H9 (cell line): Measurements from ENCODE around the gene MS4A4A. TPM values are rescaled to one million over a fixed set of nuclear protein-coding genes. Genes with fewer than 3 reads are reported as not detected.

Experiments
- DNase-seq: peaks from one replicate; pipeline ENCODE4 v3.0.0-alpha.2; 2017
- H2AFZ ChIP-seq: one replicate; pipeline ENCODE4 v1.6.1; 2013; ENCODE audit warnings: mild to moderate bottlenecking, low read length, control low read depth, moderate library complexity
- H2AK5ac ChIP-seq: 2 replicates; pipeline ENCODE4 v1.6.1; 2013; ENCODE audit warnings: low read length, control low read depth, mixed read lengths; ENCODE audit not compliant: insufficient read length
- H2BK120ac ChIP-seq: one replicate; pipeline ENCODE4 v1.6.1; 2013; ENCODE audit warnings: low read depth, mild to moderate bottlenecking, low read length, control low read depth, inconsistent platforms; ENCODE audit not compliant: poor library complexity, severe bottlenecking
- H2BK12ac ChIP-seq: 2 replicates; pipeline ENCODE4 v1.6.1; 2013; ENCODE audit warnings: low read length, control low read depth, mixed read lengths, low read depth; ENCODE audit not compliant: insufficient read length
- H2BK15ac ChIP-seq: 2 replicates; pipeline ENCODE4 v1.6.1; 2013; ENCODE audit warnings: low read depth, low read length, control low read depth
- H2BK20ac ChIP-seq: one replicate; pipeline ENCODE4 v1.6.1; 2013; ENCODE audit warnings: low read depth, mild to moderate bottlenecking, low read length, control low read depth, inconsistent platforms; ENCODE audit not compliant: poor library complexity, severe bottlenecking
- H2BK5ac ChIP-seq: 2 replicates; pipeline ENCODE4 v1.6.1; 2013; ENCODE audit warnings: low read length, control low read depth, mixed read lengths; ENCODE audit not compliant: insufficient read length
- H3K14ac ChIP-seq: 2 replicates; pipeline ENCODE4 v1.6.1; 2013; ENCODE audit warnings: low read length, control low read depth; ENCODE audit not compliant: insufficient read depth
- H3K18ac ChIP-seq: 2 replicates; pipeline ENCODE4 v1.6.1; 2013; ENCODE audit warnings: low read depth, mild to moderate bottlenecking, mixed read lengths, low read length, control low read depth; ENCODE audit not compliant: insufficient read length
- H3K23ac ChIP-seq: 2 replicates; pipeline ENCODE4 v1.6.1; 2013; ENCODE audit warnings: low read length, control low read depth, mixed read lengths, low read depth; ENCODE audit not compliant: insufficient read length
- H3K23me2 ChIP-seq: 2 replicates; pipeline ENCODE4 v1.6.1; 2013; ENCODE audit warnings: low read depth, mild to moderate bottlenecking, mixed read lengths, low read length, control low read depth; ENCODE audit not compliant: insufficient read length, poor library complexity, severe bottlenecking
- H3K27ac ChIP-seq: 2 replicates; pipeline ENCODE4 v1.5.1; 2013; ENCODE audit warnings: low read length, control low read depth, mixed read lengths, low read depth; ENCODE audit not compliant: insufficient read length
- H3K27me3 ChIP-seq: 2 replicates; pipeline ENCODE4 v1.6.1; 2013; ENCODE audit warnings: low read length, control low read depth, inconsistent platforms; ENCODE audit not compliant: insufficient read depth
- H3K4ac ChIP-seq: 2 replicates; pipeline ENCODE4 v1.6.1; 2013; ENCODE audit warnings: low read depth, mild to moderate bottlenecking, control low read depth, inconsistent platforms, low read length, moderate library complexity
- H3K4me1 ChIP-seq: 2 replicates; pipeline ENCODE4 v1.6.1; 2013; ENCODE audit warnings: low read length, control low read depth, inconsistent platforms; ENCODE audit not compliant: insufficient read depth
- H3K4me2 ChIP-seq: 2 replicates; pipeline ENCODE4 v1.6.1; 2013; ENCODE audit warnings: low read length, control low read depth, mixed read lengths; ENCODE audit not compliant: insufficient read length, insufficient read depth
- H3K56ac ChIP-seq: 2 replicates; pipeline ENCODE4 v1.6.1; 2013; ENCODE audit warnings: low read depth, mild to moderate bottlenecking, mixed read lengths, low read length, control low read depth; ENCODE audit not compliant: insufficient read length
- H3K79me1 ChIP-seq: 2 replicates; pipeline ENCODE4 v1.6.1; 2013; ENCODE audit warnings: low read depth, mild to moderate bottlenecking, moderate library complexity, low read length, control low read depth, inconsistent platforms; ENCODE audit not compliant: insufficient read depth, poor library complexity, severe bottlenecking
- H3K79me2 ChIP-seq: 2 replicates; pipeline ENCODE4 v1.6.1; 2013; ENCODE audit warnings: low read length, control low read depth, inconsistent platforms; ENCODE audit not compliant: insufficient read depth
- H3K9ac ChIP-seq: 2 replicates; pipeline ENCODE4 v1.6.1; 2013; ENCODE audit warnings: low read length, control low read depth, mixed read lengths; ENCODE audit not compliant: insufficient read length; ENCODE audit errors: extremely low read depth
- H3K9me3 ChIP-seq: one replicate; pipeline ENCODE4 v1.6.1; 2013; ENCODE audit warnings: low read depth, low read length, inconsistent platforms; ENCODE audit not compliant: control insufficient read depth
- H3T11ph ChIP-seq: one replicate; pipeline ENCODE4 v1.6.1; 2013; ENCODE audit warnings: mild to moderate bottlenecking, low read length, control low read depth, inconsistent platforms
- H4K20me1 ChIP-seq: one replicate; pipeline ENCODE4 v1.6.1; 2013; ENCODE audit not compliant: control insufficient read depth, insufficient read length, insufficient read depth
- H4K5ac ChIP-seq: 2 replicates; pipeline ENCODE4 v1.6.1; 2013; ENCODE audit warnings: low read depth, mild to moderate bottlenecking, mixed read lengths, low read length, control low read depth; ENCODE audit not compliant: insufficient read length
- H4K8ac ChIP-seq: replicated peaks from 2 replicates; pipeline ENCODE4 v1.6.1; 2013; ENCODE audit warnings: low read length, control low read depth, mixed read lengths, low read depth; ENCODE audit not compliant: insufficient read length
- H4K91ac ChIP-seq: 2 replicates; pipeline ENCODE4 v1.6.1; 2013; ENCODE audit warnings: low read depth, mild to moderate bottlenecking, moderate library complexity, mixed read lengths, low read length, control low read depth; ENCODE audit not compliant: insufficient read length
- H3K27ac Mint-ChIP-seq, 3 experiments: 2 replicates in 2 of 3; 3 replicates in 1 of 3; pipeline ENCODE4 v1.8.0; 2020 to 2021; ENCODE audit warnings: mixed read lengths in 3 of 3, mild to moderate bottlenecking in 1 of 3, moderate library complexity in 1 of 3
- H3K27me3 Mint-ChIP-seq: 2 replicates; pipeline ENCODE4 v1.8.0; 2021; ENCODE audit warnings: low read depth, mild to moderate bottlenecking, moderate library complexity, mixed read lengths
- H3K36me3 Mint-ChIP-seq, 3 experiments: 2 replicates in 2 of 3; 3 replicates in 1 of 3; pipeline ENCODE4 v1.8.0; 2020 to 2021; ENCODE audit warnings: low read depth in 3 of 3, mixed read lengths in 3 of 3; ENCODE audit not compliant: insufficient read depth in 1 of 3
- H3K4me1 Mint-ChIP-seq, 2 experiments: 2 replicates each; pipeline ENCODE4 v1.8.0; 2020; ENCODE audit warnings: mixed read lengths in 2 of 2
- H3K4me3 Mint-ChIP-seq, 2 experiments: 2 replicates in 1 of 2; 3 replicates in 1 of 2; pipeline ENCODE4 v1.8.0; 2020 to 2021; ENCODE audit warnings: mild to moderate bottlenecking in 2 of 2, mixed read lengths in 2 of 2, moderate library complexity in 1 of 2
- H3K9me3 Mint-ChIP-seq, 2 experiments: 2 replicates in 1 of 2; 3 replicates in 1 of 2; pipeline ENCODE4 v1.8.0; 2020; ENCODE audit warnings: mild to moderate bottlenecking in 2 of 2, mixed read lengths in 2 of 2, moderate library complexity in 1 of 2
- WGBS: extraction: QIAGEN DNeasy Blood & Tissue Kit; methylation state at CpG from one replicate; pipeline ENCODE4 v1.1.7; 2013; ENCODE audit warnings: missing lambda C conversion rate, low lambda C conversion rate, mixed read lengths; ENCODE audit not compliant: insufficient read length; ENCODE audit errors: extremely low coverage; 5-methylcytosine and 5-hydroxymethylcytosine counted together
- total RNA-seq: library from RNA; stranded (reverse); gene quantifications from 2 replicates; pipeline ENCODE4 v1.2.1, GENCODE V29; 2021
- TF ChIP-seq, protein P1 (sequence below): fragments of 200-600 bp; sonication (generic); conservative IDR thresholded peaks from 3 replicates; pipeline ENCODE4 v1.8.0; 2021; ENCODE audit warnings: antibody characterized with exemption, mild to moderate bottlenecking

The MS4A4A gene
- total RNA-seq, 1 experiment from 2014 or later, result not detected

DNA sequence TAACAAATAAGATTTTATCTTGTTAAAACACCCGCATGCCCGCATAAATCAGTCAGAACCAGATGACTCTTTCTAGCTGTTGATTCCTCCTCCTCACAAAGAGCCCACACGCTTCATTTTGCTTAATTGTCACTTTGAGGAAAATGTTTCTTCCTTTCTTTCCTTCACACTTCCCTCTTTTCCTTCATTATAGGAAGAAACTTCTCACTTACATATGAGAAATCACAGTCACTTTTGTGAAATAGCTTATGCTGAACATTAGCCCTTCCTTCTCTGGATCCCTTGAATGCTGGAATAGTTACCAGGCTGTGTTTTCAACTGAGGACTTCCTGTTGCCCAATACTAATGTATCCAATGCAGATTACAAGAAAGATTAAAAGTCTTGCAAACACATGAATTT lies 52.4 kb downstream of the MS4A4A start:
- Histone ChIP-seq H3K27me3 (no peaks in the 10 kb centered on the region), H2AFZ (no peak overlapping the region), H3K4me1 (no peaks in the 10 kb centered on the region), H2BK5ac (no peak overlapping the region), H3K14ac (no peak overlapping the region), H3K23ac (no peak overlapping the region), H2BK12ac (no peak overlapping the region), H3K79me1 (no peaks in the 10 kb centered on the region), H3K9me3 (no peaks in the 10 kb centered on the region), H2AK5ac (no peak overlapping the region), H4K20me1 (no peaks in the 10 kb centered on the region), H3T11ph (no peak overlapping the region), H3K4ac (no peak overlapping the region), H4K5ac (no peak overlapping the region), H2BK20ac (no peak overlapping the region), H3K23me2 (no peaks in the 10 kb centered on the region), H3K27ac (no peak overlapping the region), H3K79me2 (no peaks in the 10 kb centered on the region), H4K8ac (no peak overlapping the region), H4K91ac (no peak overlapping the region), H3K9ac (no peak overlapping the region), H2BK120ac (no peak overlapping the region), H3K4me2 (no peak overlapping the region), H3K56ac (no peak overlapping the region), H2BK15ac (no peak overlapping the region), H3K18ac (no peak overlapping the region)
- no peak overlapping the region for H3K4me3 Mint-ChIP-seq
- no peak overlapping the region for H3K27ac Mint-ChIP-seq
- peaks cover 13 to 16% of the 10 kb centered on the region in 2 experiments for H3K4me1 Mint-ChIP-seq
- TF ChIP-seq, protein P1, sequence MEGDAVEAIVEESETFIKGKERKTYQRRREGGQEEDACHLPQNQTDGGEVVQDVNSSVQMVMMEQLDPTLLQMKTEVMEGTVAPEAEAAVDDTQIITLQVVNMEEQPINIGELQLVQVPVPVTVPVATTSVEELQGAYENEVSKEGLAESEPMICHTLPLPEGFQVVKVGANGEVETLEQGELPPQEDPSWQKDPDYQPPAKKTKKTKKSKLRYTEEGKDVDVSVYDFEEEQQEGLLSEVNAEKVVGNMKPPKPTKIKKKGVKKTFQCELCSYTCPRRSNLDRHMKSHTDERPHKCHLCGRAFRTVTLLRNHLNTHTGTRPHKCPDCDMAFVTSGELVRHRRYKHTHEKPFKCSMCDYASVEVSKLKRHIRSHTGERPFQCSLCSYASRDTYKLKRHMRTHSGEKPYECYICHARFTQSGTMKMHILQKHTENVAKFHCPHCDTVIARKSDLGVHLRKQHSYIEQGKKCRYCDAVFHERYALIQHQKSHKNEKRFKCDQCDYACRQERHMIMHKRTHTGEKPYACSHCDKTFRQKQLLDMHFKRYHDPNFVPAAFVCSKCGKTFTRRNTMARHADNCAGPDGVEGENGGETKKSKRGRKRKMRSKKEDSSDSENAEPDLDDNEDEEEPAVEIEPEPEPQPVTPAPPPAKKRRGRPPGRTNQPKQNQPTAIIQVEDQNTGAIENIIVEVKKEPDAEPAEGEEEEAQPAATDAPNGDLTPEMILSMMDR, result no peak
- no CpG with 5 or more reads among the region's 3 CpGs for WGBS
- H3K36me3 Mint-ChIP-seq, result peaks cover 2 to 4% (median 2%) of the 10 kb centered on the region in 3 experiments; a peak in 3 of 7 replicates
- H3K27me3 Mint-ChIP-seq, result no peaks in the 10 kb centered on the region
- no peak for DNase-seq
- peaks cover 14 to 19% of the 10 kb centered on the region in 2 experiments for H3K9me3 Mint-ChIP-seq
